Right lobe of liver (tissue), 4 donors: ENCODE data around the gene TPPP2.

ENCODE experiments used
- CTCF ChIP-seq, 4 donors: fragments of 200-600 bp in 3 of 4; fragments of 450-650 bp in 1 of 4; IDR thresholded peaks; one replicate each; pipeline versions ENCODE4 v1.5.1 to v1.8.0; 2016 to 2022; ENCODE audit warnings: antibody characterized with exemption in 4 of 4, mild to moderate bottlenecking in 2 of 4
- POLR2A ChIP-seq: fragments of 450-650 bp; IDR thresholded peaks from one replicate; pipeline ENCODE4 v1.6.1; 2017; ENCODE audit warnings: antibody characterized with exemption, mild to moderate bottlenecking
- donor health status: DM: no; HTN: no; CAD: no.
- donor health status: DM: no; HTN: no; CAD: no.
- donor health status: DM: no; HTN: yes; CAD: no.

GRCh38 chr14:20997564-20997963, 32.5 kb upstream of the TPPP2 start:
- TF ChIP-seq CTCF (IDR thresholded peaks at IDR 0.05): no peak
- no peak for TF ChIP-seq POLR2A
